Measurements from ENCODE around the gene RERE.

GRCh38 chr1:8797216-8797615, 20.2 kb downstream of the RERE start:
- no peak for TF ChIP-seq CTCF (IDR thresholded peaks at IDR 0.05)
- no peak for TF ChIP-seq POLR2A (IDR thresholded peaks at IDR 0.05)

Data from uterus (tissue), 2 donors.